ENCODE measurements around the gene AKIP1. TPM values are rescaled to one million over a fixed set of nuclear protein-coding genes. Genes with fewer than 3 reads are reported as not detected.

AKIP1 gene
- total and polyA plus RNA-seq, 2 of the 8 experiments (the other 6 are each of a cell fraction or from before 2014, with no cell fraction given) = 17.8 to 29.6 TPM

DNA sequence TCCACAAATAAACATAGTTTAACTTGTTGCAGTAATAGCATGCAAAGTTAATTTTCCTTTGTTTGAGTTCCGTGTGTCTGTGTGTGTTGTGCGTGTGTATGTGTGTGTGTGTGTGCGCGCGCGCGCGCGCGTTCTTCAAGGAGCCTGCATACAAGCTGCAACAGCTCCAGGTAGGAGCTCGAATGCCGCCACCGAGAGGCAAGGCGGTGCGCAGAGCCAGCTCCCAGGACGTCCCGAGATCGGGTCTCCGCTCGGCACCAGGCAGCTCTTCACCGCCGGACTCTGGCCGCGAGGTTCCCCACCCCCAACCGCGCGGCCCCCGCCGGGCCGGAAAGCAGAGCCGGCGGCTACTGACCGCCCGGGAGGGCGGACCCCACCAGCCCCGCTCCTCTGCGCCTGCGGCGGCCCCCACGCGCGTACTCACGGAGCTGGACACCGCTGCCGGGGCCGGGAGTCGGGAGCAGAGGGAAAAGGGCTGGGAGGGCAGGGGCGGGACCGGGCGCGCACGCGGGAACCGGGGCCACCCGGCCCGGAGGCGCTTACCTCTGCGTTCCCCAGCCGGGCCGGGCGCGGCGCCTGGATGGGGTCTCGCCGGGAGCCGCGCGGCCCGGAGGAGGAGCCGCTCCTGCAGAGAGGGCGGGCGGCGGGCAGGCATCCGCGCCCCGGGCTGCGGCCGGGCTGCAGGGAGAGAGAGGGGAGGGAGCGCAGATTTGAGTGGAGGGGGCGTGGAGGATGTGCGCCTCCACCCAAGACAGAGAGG lies 40.4 kb upstream of the AKIP1 start:
- Histone ChIP-seq H3K23ac (ENCODE audit: insufficient read length) (no peak overlapping the region), H4K91ac (replicated peaks; ENCODE audit: insufficient read length, low read length) (peak overlapping the region; percentile 81), H3K36me3 (ENCODE audit: control insufficient read depth in 2 of 4, insufficient read depth in 4 of 4, low read length in 3 of 4) (no peaks in the 10 kb centered on the region), H4K20me1 (replicated peaks in 1 of 2; ENCODE audit: control insufficient read depth in 1 of 2, insufficient read depth in 2 of 2, low read length in 2 of 2) (no peaks in the 10 kb centered on the region), H4K8ac (ENCODE audit: extremely low read depth, insufficient read depth, low read length) (peak overlapping the region; percentile 82), H3K27me3 (replicated peaks in 1 of 4; ENCODE audit: control insufficient read depth in 3 of 4, extremely low read depth in 1 of 4, insufficient read depth in 3 of 4, low read length in 3 of 4) (no peaks in the 10 kb centered on the region), H2BK5ac (ENCODE audit: low read depth, low read length) (no peak overlapping the region), H2AK5ac (ENCODE audit: low read depth, low read length) (no peak overlapping the region), H3K4me1 (replicated peaks in 1 of 4; ENCODE audit: control insufficient read depth in 3 of 4, insufficient read depth in 4 of 4, low read length in 3 of 4) (peaks cover 0 to 7% (median 0%) of the 10 kb centered on the region in 4 experiments; a peak in 3 of 7 replicates), H2BK12ac (ENCODE audit: low read depth, low read length) (no peak overlapping the region), H2BK20ac (ENCODE audit: low read length) (no peak overlapping the region), H3K4ac (replicated peaks; ENCODE audit: insufficient read length, low read depth, low read length) (no peak overlapping the region), H2BK120ac (replicated peaks; ENCODE audit: low read depth, low read length) (no peak overlapping the region), H3K79me1 (ENCODE audit: low read depth, low read length) (no peaks in the 10 kb centered on the region), H3K27ac (ENCODE audit: low read depth, low read length) (0 out of 2 replicates have a peak overlapping the region, but pooled peaks have one; percentile 48), H3K56ac (replicated peaks; ENCODE audit: insufficient read length, low read depth, low read length) (peak overlapping the region; percentile 62), H2AFZ (ENCODE audit: low read length) (0 out of 2 replicates have a peak overlapping the region, but pooled peaks have one; percentile 74), H3K14ac (ENCODE audit: insufficient read length) (no peak overlapping the region), H3K79me2 (ENCODE audit: control insufficient read depth in 1 of 2, insufficient read depth in 2 of 2, low read length in 2 of 2) (no peaks in the 10 kb centered on the region), H4K5ac (ENCODE audit: insufficient read length, low read depth, low read length) (peak overlapping the region; percentile 42), H3K18ac (ENCODE audit: extremely low read depth, low read length) (peak overlapping the region; percentile 83), H3K9ac (replicated peaks in 1 of 4; ENCODE audit: extremely low read depth in 1 of 4, low read depth in 3 of 4, low read length in 3 of 4) (peak overlapping the region; percentile 39 to 70 (median 52)), H2BK15ac (ENCODE audit: low read length) (no peak overlapping the region), H3K9me3 (ENCODE audit: insufficient read depth in 2 of 2, low read depth in 1 of 2, low read length in 1 of 2) (no peaks in the 10 kb centered on the region), H3K23me2 (ENCODE audit: low read depth, low read length) (peaks cover 5% of the 10 kb centered on the region; the same call in 1 of the 2 replicates), H3K4me3 (ENCODE audit: extremely low read depth in 1 of 4, insufficient read depth in 2 of 4, low read depth in 3 of 4, low read length in 4 of 4) (peak overlapping the region; percentile 57 to 86 (median 69)), H3K4me2 (ENCODE audit: insufficient read depth in 1 of 2, low read depth in 2 of 2, low read length in 2 of 2) (peak overlapping the region; percentile 67 to 82)
- ChIA-PET CTCF (ENCODE audit: partially characterized antibody) (interaction anchor here (0.6 to 1.7 kb wide), 7 partner anchors 30 to 100 kb away, joined by 3 to 4 read pairs (median 3); no protein-coding TSS in a partner anchor), POLR2A (ENCODE audit: partially characterized antibody) (interaction anchor here (0.7 to 2.5 kb wide), 10 partner anchors 9 to 187 kb away, joined by 3 to 13 read pairs (median 4); no protein-coding TSS in a partner anchor)
- 1% methylated on average over 29 of the region's 81 CpGs; no CpG with 5 or more reads in 1 of the 2 experiments for WGBS, 2 experiments (ENCODE audit: extremely low coverage in 1 of 2, insufficient coverage in 1 of 2, insufficient read length in 1 of 2, insufficient replicate concordance in 2 of 2, low coverage in 1 of 2, low lambda C conversion rate in 2 of 2, missing lambda C conversion rate in 1 of 2)
- FAIRE-seq (no peak), DNase-seq (ENCODE audit: low read depth in 1 of 2, low spot score in 2 of 2) (peak; percentile 34 to 83)
- TF ChIP-seq, protein P1, sequence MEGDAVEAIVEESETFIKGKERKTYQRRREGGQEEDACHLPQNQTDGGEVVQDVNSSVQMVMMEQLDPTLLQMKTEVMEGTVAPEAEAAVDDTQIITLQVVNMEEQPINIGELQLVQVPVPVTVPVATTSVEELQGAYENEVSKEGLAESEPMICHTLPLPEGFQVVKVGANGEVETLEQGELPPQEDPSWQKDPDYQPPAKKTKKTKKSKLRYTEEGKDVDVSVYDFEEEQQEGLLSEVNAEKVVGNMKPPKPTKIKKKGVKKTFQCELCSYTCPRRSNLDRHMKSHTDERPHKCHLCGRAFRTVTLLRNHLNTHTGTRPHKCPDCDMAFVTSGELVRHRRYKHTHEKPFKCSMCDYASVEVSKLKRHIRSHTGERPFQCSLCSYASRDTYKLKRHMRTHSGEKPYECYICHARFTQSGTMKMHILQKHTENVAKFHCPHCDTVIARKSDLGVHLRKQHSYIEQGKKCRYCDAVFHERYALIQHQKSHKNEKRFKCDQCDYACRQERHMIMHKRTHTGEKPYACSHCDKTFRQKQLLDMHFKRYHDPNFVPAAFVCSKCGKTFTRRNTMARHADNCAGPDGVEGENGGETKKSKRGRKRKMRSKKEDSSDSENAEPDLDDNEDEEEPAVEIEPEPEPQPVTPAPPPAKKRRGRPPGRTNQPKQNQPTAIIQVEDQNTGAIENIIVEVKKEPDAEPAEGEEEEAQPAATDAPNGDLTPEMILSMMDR (IDR thresholded peaks at IDR 0.05; ENCODE audit: control extremely low read depth in 1 of 3, insufficient read depth in 1 of 3, low read depth in 1 of 3, low read length in 3 of 3) = peak in 2 of 3 experiments; percentile 10; a peak in 2 of 4 replicates
- TF ChIP-seq PHF8 (conservative IDR thresholded peaks at IDR 0.05; ENCODE audit: low read depth, low read length) = peak; percentile 63
- no peak for TF ChIP-seq EZH2 (IDR thresholded peaks at IDR 0.05; ENCODE audit: low read depth, low read length, severe bottlenecking)
- peak; percentile 51; the same call in 1 of the 2 replicates for TF ChIP-seq POLR2AphosphoS5 (IDR thresholded peaks at IDR 0.05; ENCODE audit: low read depth, low read length)
- TF ChIP-seq, protein P2, sequence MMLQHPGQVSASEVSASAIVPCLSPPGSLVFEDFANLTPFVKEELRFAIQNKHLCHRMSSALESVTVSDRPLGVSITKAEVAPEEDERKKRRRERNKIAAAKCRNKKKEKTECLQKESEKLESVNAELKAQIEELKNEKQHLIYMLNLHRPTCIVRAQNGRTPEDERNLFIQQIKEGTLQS (IDR thresholded peaks at IDR 0.05; ENCODE audit: insufficient read depth, low read depth, low read length) = no peak
- TF ChIP-seq CREB1 (IDR thresholded peaks at IDR 0.05) = no peak
- TF ChIP-seq POLR2A (IDR thresholded peaks at IDR 0.05; ENCODE audit: control extremely low read depth in 1 of 2, low read depth in 2 of 2, low read length in 2 of 2) = no peak; a peak in 1 of 3 replicates
- no peak for TF ChIP-seq CTBP2 (IDR thresholded peaks at IDR 0.05; ENCODE audit: borderline replicate concordance, insufficient read depth, insufficient read length, low read length)

All from H1 (cell line).